GM12892 (cell line): ENCODE results near the gene TBC1D22A.

ENCODE experiments used
- DNase-seq: peaks from one replicate; pipeline ENCODE4 v3.0.0; 2011; ENCODE audit not compliant: insufficient read length
- FAIRE-seq: peaks from 2 replicates; lab custom pipeline; 2011; peaks lifted over from hg19 to GRCh38; lab: Jason Lieb, UNC
- POLR2A ChIP-seq: IDR thresholded peaks from 2 replicates; pipeline ENCODE4 v1.6.1; 2011; ENCODE audit warnings: low read depth, low read length, control low read depth
- POLR2AphosphoS5 ChIP-seq: IDR thresholded peaks from 2 replicates; pipeline ENCODE4 v1.6.1; 2011; ENCODE audit warnings: low read depth, low read length, control low read depth
- TAF1 ChIP-seq: IDR thresholded peaks from 2 replicates; pipeline ENCODE4 v1.6.1; 2011; ENCODE audit warnings: low read depth, mild to moderate bottlenecking, control low read depth, low read length, borderline replicate concordance

TBC1D22A gene

DNA sequence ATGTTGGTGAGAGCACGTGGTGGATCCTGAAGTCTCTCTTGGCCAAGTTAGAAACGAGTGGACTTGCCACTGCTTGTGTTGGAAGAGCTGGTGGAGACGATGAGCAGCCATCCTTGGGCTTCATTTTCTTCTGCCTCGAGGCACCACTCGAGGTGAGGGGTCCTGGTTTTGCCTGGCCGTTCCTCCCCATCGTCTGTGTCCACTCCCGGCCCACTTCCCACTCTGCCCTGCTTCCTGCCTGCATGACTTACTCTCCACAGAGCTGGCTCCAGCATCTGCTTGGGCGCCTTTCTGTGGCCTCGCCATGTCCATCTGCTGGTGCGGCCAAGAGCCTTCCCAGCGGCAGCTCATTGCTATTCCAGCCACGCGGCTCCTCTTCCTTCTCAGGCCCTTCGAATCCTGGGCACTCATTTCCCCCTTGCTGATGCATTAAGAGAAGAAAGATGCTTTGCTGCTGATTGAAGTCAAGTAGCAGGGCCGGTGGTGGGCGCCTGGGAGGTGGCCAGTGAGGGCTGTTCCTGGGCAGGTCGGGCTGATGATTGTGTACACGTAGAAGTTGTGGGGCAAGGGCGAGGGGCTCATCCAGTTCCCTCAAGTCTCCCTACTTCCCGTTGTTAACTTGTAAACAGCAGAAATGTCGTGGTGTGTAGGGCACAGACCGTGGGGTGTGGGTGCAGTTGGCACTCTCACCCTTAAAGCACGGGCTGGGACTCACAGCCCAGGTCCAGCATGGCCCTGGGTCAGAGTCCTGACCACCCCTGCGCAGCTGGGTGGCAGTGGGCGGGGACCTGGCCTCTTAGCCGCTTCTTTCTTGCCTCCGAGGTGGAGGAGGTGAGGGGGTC lies 292.0 kb downstream of the TBC1D22A start:
- TF ChIP-seq POLR2AphosphoS5 (no peak), POLR2A (no peak; the same call in 1 of the 2 replicates), TAF1 (no peak)
- DNase-seq: no peak
- no peak for FAIRE-seq

DNA sequence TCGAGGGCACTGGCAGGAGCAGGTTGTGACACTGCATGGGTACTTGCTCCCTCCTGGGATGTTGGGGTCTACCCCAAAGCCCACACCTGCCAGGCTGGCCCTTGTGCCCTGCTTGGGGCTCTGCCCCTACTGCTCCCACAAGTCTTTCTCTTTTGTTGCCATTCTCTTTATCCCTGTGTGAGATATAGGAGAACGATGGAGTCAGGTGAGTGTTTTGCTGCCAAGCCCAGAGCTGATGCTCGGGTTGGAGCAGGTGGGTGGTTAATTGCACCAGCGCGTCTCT lies 292.6 kb downstream of the TBC1D22A start:
- no peak for TF ChIP-seq POLR2AphosphoS5
- no peak for FAIRE-seq
- no peak for DNase-seq

DNA sequence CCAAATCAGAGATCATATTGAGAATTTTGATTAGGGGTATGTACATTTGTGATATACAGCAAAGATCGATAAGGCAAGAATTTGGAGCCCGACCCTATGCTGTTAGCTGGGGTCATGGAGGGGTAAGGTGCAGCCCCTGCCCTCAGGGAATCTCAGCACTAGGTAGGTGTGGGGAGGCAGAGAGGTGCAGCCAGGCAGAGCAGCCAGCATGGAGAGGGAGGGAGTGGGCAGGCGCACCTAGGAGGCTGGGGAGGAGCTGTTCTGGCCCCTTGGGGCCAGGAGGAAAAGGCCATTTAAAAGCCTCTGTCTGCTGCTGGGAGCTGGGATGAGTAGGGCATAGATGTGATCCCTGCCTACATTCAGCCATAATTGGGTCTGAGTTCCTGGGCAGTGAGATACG lies 293.0 kb downstream of the TBC1D22A start:
- TF ChIP-seq POLR2AphosphoS5: no peak
- TF ChIP-seq TAF1: no peak
- no peak for TF ChIP-seq POLR2A
- DNase-seq (no peak), FAIRE-seq (no peak)

DNA sequence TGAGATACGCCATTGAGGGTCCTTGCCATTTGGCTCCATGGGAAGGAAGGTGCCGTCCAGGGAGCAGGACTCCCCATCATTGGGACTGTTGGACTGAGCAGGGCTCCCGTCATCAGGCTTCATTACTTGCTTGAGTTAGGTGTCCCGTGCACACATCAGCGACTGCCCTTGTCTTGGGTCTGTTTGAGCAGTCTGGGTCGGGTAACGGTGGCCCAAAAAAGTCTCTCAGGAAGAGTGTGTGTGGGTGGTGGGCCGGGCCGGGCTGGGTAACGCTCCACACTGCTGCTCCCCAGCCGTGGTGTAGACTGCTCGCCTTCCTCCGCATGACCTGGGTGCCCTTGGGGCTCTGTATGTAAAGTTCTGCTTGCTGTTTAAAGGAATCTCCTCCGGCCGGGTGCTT lies 293.5 kb downstream of the TBC1D22A start:
- no peak for DNase-seq
- TF ChIP-seq POLR2A (no peak), TAF1 (no peak), POLR2AphosphoS5 (no peak)
- no peak for FAIRE-seq

DNA sequence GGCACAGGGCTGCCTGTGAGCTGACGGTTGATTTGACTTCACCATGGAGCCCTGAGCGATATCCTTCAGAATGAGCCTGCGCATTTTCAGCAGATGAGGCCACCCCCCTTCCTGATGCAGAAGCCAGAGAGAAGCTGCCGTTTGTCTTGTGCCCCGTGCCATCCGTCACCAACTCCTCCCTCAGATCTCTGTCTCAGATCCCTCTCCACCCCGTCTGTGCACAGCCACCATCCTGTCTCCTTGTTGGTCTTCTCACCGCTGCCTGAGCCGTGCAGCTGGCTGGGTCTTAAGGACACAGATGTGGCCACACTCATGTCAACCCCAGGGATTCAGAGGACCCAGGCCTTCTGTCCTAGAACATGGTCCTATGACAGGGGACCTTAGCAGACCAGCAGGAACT lies 293.9 kb downstream of the TBC1D22A start:
- FAIRE-seq: no peak
- no peak for DNase-seq
- TF ChIP-seq POLR2A (no peak), TAF1 (no peak), POLR2AphosphoS5 (no peak)

DNA sequence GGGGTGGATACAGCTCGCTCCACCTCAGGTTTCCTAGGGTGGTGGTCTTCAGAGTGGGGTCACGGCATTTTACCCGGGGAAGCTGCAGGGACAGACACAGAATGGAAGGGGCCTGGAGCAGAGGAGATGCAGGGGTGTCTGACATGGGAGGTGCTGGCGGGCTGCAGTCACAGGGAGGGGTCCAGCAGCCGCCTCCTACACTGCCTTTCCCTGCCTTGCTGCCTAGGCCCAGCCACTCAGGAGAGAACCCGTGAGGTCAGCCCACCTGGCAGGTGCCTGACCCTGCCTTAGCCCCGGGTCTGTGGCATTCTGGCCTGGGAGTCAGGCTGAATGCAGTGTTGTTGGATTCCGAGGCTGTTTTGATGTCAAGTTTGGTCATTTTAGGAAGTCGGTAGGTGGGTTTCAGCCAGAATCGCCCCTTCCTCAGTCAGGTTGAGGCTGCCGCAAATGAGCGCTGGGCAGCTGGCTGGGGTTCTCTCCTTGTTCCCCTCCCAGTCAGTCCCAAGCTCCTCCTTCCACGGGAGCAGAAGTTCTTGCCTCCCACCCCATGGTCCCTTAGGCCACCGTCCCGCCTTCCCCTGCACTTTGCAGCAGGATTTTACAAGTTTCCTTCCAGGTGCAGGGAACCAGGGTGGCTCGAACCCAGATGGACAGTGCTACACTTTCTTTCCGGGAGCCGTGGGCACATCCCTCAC lies 294.5 kb downstream of the TBC1D22A start:
- TF ChIP-seq TAF1: no peak
- no peak for TF ChIP-seq POLR2AphosphoS5
- no peak for TF ChIP-seq POLR2A
- FAIRE-seq (no peak), DNase-seq (no peak)

DNA sequence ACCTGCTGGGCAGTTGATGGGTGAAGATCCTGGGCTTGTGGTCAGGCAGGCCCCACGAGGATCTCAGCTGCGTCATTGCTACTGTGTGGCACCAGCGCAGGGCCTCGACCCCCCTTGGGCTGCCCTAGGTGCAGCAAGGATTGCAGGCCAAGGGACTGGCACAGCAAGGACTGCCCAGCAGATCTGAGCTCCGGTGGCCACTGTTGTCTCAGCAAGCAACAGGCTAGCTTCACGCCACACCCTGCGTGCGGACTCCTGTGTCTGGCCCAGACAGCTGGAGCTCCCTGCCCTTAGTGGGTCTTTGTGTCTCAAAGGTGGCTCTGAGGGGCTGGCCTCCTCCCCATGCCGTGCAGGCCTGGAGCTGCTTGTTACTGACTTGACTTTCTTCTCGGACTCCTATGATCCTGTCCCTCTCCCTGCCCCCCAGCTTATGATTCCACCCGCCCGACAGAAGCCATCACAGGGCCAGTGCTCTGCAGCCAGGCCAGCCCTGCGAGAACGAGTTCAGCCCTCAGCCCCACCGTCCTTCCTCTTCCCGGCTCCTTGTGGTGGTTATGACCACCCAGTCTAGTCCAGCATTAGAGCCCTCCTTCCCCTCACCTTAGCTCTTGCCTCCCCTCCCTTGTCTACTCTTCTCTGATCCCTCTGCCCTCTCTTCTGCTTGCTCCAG lies 295.6 kb downstream of the TBC1D22A start:
- no peak for TF ChIP-seq POLR2A
- no peak for TF ChIP-seq POLR2AphosphoS5
- TF ChIP-seq TAF1: no peak
- no peak for DNase-seq
- FAIRE-seq: no peak

DNA sequence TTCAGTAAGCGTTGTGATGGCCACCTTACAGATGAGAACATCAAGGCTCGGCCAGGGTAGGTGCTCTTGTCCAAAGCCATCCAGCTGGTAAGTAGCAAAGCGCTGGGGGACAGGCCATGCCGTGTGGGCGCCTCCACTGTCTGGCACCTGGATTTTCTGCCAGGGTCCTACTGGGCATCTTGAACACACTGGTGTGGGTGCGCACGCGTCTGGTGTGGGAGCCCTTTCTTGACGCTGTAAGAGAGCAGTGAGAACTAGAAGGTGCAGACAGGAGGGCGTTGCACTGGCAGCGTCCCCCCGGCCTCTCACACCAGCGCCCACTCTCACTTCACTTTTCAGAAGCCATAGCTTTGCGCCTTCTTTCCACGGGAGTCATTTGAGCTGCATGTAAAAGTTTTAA lies 296.6 kb downstream of the TBC1D22A start:
- DNase-seq (no peak), FAIRE-seq (peak; percentile 30)
- TF ChIP-seq POLR2AphosphoS5 (no peak), POLR2A (no peak; the same call in 1 of the 2 replicates), TAF1 (no peak)

DNA sequence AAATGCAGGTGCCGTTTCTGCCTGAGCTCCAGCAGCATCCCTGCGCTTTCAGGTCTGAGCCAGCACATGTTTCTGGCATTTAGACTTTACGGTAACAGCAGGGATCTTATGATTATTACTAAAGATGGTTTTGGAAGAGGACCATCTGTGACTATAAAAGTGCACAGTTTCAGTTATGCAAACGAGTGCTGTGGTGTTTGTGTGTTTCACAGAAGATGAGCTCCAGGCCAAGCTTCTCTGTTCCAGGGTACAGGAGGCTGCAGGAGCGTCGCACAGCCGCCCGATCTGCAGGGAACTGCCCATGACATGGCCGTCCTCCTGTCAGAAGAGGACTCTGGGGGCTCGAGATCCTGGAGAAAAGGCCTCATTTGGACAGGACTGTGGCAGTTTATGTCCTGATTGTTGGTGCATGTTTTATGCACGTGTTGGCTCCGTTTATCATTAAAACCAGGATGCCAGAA lies 297.3 kb downstream of the TBC1D22A start:
- no peak for DNase-seq
- TF ChIP-seq POLR2AphosphoS5 (no peak), POLR2A (no peak)
- peak; percentile 78 for FAIRE-seq

DNA sequence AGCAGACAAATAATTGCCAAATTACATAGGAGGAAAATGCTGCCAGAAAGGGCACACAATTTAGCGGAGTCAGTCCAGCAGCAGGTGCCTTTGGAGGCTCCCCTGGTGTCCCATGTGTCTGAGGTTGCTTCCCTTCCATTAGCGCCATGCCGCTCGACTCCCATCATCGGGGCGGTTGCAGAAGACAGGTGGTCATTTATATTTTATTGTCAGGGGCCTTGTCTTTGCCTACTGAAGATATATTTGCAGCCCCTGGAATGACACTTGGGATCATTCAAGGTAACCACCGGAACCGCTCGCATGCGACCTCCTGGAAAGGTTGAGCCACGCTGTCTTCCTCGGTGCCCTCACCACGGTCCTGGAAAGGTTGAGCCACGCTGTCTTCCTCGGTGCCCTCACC lies 298.3 kb downstream of the TBC1D22A start:
- TF ChIP-seq POLR2AphosphoS5: no peak
- TF ChIP-seq POLR2A: no peak
- TF ChIP-seq TAF1: no peak
- DNase-seq (no peak), FAIRE-seq (no peak)

DNA sequence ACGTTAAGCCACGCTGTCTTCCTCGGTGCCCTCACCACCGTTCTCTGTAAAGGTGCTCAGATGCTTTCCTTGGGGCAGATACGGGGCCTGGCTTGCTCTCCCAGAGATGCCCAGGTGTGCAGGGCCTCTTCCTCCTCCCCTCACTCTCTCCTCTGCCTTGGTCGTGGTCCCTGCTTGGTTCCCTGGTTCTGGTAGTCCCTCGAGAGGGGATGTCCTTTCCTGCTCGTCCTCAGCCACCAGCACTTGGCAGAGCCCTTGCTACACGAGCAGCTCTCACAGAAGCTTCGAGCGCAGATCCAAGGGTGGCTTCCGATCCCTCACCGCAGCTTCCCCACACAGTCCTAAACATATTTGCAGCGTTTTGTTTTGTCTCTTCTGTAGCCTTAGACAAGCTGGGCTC lies 298.8 kb downstream of the TBC1D22A start:
- no peak for FAIRE-seq
- TF ChIP-seq POLR2AphosphoS5 (no peak), POLR2A (no peak), TAF1 (no peak)
- DNase-seq: no peak

DNA sequence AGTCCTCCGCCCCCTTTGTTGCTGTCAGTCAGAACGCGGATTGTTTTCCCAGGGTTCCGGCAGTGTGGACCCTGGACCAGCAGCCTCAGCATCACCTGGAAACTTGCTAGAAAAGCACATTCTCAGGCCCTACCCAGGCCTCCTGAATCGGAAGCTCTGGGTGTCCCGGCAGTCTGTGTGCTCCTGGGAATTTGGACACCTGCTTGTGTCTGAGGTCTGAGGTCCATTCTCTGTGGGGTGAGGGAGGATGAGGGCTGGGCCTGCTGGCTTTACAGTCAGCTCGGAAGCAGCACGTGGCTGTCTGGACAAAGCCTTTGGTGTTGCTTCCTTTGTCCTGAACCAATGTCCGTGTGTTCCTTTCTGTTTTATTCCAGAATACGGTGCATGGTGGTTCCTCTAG lies 299.7 kb downstream of the TBC1D22A start:
- no peak for FAIRE-seq
- DNase-seq: no peak

More for the DNA sequence above, 299.7 kb downstream of the TBC1D22A start:
- no peak for TF ChIP-seq POLR2AphosphoS5
- TF ChIP-seq POLR2A: no peak
- no peak for TF ChIP-seq TAF1
